ENCODE measurements around the gene SAPCD2. TPM values are rescaled to one million over a fixed set of nuclear protein-coding genes. Genes with fewer than 3 reads are reported as not detected.

SAPCD2 gene
- total and polyA plus RNA-seq, 4 donors = 1.3 to 2.1 (median 1.6) TPM

DNA sequence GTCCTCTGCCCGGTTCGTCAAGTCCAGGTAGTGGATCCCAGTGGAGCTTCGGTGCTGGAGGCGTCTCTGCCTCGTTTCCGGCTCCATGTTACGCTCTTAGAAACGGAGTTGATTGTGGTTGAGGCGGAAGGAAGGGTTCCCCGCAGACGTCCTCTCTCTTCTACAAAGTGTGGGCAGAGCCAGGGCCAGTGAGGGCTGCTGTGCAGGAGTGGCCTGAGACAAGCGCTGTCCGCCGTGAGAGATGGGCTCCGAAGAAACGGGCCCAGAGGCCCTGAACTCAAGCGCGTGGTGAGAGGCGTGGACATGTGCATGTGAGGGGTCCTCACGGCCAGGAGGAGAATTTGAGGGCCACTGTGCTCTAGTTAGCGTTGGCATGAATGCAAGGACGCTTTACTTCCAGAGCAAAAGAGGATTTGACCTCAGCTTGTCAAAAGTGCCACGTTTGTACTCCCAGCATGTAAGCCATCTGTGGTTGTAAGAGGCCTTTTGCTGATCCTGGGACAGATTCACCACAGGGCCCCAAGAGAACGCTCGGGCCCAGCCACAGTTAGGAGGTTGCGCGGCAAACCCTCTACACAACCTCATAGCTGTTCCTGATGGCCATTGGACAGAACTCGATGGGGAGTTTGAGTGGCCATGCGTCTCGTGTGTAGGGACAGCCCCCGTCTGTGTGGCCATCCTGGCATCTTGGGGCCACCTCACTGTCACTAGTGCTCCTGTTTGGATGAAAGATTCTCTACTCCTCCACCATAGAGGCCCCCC, 26.6 kb upstream of the SAPCD2 start:
- Histone ChIP-seq H3K9ac (ENCODE audit: insufficient read depth in 1 of 2, low read length in 2 of 2) (no peak overlapping the region), H3K9me3 (ENCODE audit: control insufficient read depth in 4 of 4, insufficient read depth in 3 of 4, low read length in 3 of 4) (peaks cover 0 to 2% (median under 1%) of the 10 kb centered on the region in 4 donors), H3K36me3 (ENCODE audit: control insufficient read depth in 4 of 4, insufficient read depth in 4 of 4, low read length in 4 of 4) (peaks cover 5 to 47% (median 32%) of the 10 kb centered on the region in 4 donors), H3K27me3 (ENCODE audit: control insufficient read depth in 3 of 3, insufficient read depth in 3 of 3, low read length in 2 of 3) (no peaks in the 10 kb centered on the region), H3K4me3 (no peak overlapping the region), H3K27ac (ENCODE audit: low read depth in 1 of 2, low read length in 1 of 2) (no peak overlapping the region), H3K4me1 (ENCODE audit: control insufficient read depth in 5 of 5, insufficient read depth in 5 of 5, low read length in 5 of 5) (no peaks in the 10 kb centered on the region)
- no peak for ATAC-seq (ENCODE audit: insufficient read depth, low FRiP score)
- DNase-seq = no peak
- 95% methylated on average over 31 of the region's 31 CpGs for WGBS, 2 donors
- no peak for TF ChIP-seq CTCF (IDR thresholded peaks at IDR 0.05; ENCODE audit: control extremely low read depth, extremely low read depth)

DNA sequence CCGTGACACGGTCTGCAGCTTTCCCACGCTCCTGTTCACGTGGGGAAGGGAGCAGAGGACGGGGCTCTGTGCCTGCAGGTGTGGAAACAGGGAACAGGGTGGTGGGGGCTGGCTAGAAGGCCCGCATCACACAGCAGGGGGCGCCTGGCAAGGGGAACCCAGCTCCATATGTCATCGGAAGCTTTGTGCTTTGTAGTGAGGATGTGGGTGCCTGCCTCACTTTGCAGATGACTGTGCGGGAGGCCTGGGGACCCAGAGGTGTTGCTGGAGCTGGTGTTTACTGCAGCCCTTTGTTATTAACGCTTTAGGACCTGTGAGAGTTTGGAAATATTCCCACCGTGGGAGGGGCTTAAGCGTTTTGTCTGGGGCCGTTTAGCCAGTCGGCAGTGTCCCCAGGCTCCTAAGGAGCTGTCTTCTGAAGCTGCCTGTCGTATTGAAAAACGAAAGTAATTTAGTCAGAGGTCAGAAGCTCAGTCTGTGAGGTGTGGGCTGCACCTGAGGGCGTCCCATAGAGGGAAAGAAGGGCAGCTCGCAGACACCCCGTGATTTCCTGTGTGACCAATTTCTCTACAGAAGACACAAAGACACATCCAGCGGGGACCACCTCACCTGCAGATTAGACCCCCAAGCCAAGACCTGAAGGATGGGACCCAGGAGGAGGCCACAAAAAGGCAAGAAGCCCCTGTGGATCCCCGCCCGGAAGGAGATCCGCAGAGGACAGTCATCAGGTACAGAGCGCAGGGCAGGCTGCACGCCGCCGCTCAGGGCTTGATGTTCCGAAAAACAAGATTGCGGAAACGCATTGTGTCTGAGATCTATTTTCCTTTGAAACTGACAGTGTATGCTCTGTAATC, 25.5 kb upstream of the SAPCD2 start:
- Histone ChIP-seq H3K9me3 (ENCODE audit: control insufficient read depth in 4 of 4, insufficient read depth in 3 of 4, low read length in 3 of 4) (no peaks in the 10 kb centered on the region), H3K4me3 (no peak overlapping the region), H3K36me3 (ENCODE audit: control insufficient read depth in 4 of 4, insufficient read depth in 4 of 4, low read length in 4 of 4) (peaks cover 5 to 41% (median 26%) of the 10 kb centered on the region in 4 donors), H3K27ac (ENCODE audit: low read depth in 1 of 2, low read length in 1 of 2) (no peak overlapping the region), H3K9ac (ENCODE audit: insufficient read depth in 1 of 2, low read length in 2 of 2) (no peak overlapping the region), H3K27me3 (ENCODE audit: control insufficient read depth in 3 of 3, insufficient read depth in 3 of 3, low read length in 2 of 3) (no peaks in the 10 kb centered on the region), H3K4me1 (ENCODE audit: control insufficient read depth in 5 of 5, insufficient read depth in 5 of 5, low read length in 5 of 5) (no peaks in the 10 kb centered on the region)
- WGBS, 2 donors = 80 to 87% methylated on average over 30 of the region's 30 CpGs
- TF ChIP-seq CTCF (IDR thresholded peaks at IDR 0.05; ENCODE audit: control extremely low read depth, extremely low read depth) = peak; percentile 4
- DNase-seq (no peak), ATAC-seq (ENCODE audit: insufficient read depth, low FRiP score) (no peak)

DNA sequence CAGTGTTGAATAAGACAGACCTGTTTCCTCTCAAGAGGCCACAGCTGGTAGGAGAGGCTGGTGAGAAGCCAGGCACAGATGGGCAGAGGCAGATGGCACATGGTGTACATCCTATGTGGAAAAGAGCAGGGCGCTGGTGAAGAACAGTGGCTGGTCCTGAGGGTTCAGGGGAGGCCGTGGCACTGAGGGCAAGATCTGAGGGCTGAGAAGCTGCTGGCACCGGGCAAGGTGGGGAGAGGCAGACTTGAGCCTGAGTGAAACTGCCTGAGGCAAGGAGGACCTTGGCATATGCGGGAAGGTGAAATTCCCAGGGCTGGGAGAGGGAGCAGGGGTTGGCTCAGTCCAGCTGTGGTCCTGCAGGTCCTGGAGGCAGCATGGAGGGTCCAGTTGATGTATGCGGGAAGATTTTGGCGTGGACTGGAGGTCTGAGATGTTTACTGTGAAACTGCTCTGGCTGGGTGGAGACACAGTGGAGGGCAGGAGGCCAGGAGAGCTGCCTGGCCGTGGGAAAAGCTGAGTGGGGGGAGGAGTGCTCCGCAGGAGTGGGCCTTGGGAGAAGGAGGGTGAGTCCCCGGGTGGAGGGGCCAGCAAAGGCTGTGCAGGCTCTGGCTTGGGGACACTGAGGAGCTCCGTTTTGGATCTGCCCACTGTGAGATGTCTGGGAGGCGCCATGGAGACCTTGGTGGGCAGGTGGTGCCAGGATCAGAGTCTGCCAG, 19.0 kb upstream of the SAPCD2 start:
- DNase-seq (no peak), ATAC-seq (ENCODE audit: insufficient read depth, low FRiP score) (no peak)
- Histone ChIP-seq H3K9ac (ENCODE audit: insufficient read depth in 1 of 2, low read length in 2 of 2) (no peak overlapping the region), H3K9me3 (ENCODE audit: control insufficient read depth in 4 of 4, insufficient read depth in 3 of 4, low read length in 3 of 4) (no peaks in the 10 kb centered on the region), H3K27ac (ENCODE audit: low read depth in 1 of 2, low read length in 1 of 2) (no peak overlapping the region), H3K36me3 (ENCODE audit: control insufficient read depth in 4 of 4, insufficient read depth in 4 of 4, low read length in 4 of 4) (peaks cover 0 to 15% (median 4%) of the 10 kb centered on the region in 4 donors), H3K4me1 (ENCODE audit: control insufficient read depth in 5 of 5, insufficient read depth in 5 of 5, low read length in 5 of 5) (peaks cover 0 to 14% (median 0%) of the 10 kb centered on the region in 5 donors), H3K4me3 (no peak overlapping the region), H3K27me3 (ENCODE audit: control insufficient read depth in 3 of 3, insufficient read depth in 3 of 3, low read length in 2 of 3) (no peaks in the 10 kb centered on the region)
- WGBS, 2 donors = 86 to 90% methylated on average over 11 of the region's 11 CpGs
- no peak for TF ChIP-seq CTCF (IDR thresholded peaks at IDR 0.05; ENCODE audit: control extremely low read depth, extremely low read depth)

Measured in lung (tissue), 12 donors.